ENCODE results near the gene SPDYE5. TPM values are rescaled to one million over a fixed set of nuclear protein-coding genes. Genes with fewer than 3 reads are reported as not detected.
A peak's percentile ranks its signal among the peaks of the same experiment; 100 is the strongest.
"Not testable (repeated sequence)": the region's sequence is repeated elsewhere in the genome, so short reads cannot be mapped to it uniquely, and the experiment has no call there.

Gene SPDYE5
- total RNA-seq, 1 donor from 2014 or later: not detected

GRCh38 chr7:75485355-75485978, 6.7 kb upstream of the SPDYE5 start:
- not testable (repeated sequence) for H3K36me3 ChIP-seq (ENCODE audit: control insufficient read depth in 3 of 3, insufficient read depth in 3 of 3, low read length in 3 of 3); H3K27me3 ChIP-seq (ENCODE audit: control insufficient read depth in 3 of 3, insufficient read depth in 3 of 3, low read length in 3 of 3); H3K9me3 ChIP-seq (ENCODE audit: control insufficient read depth in 3 of 3, low read length in 3 of 3); H3K4me1 ChIP-seq (ENCODE audit: control insufficient read depth in 3 of 3, insufficient read depth in 3 of 3, low read length in 3 of 3)
- Histone ChIP-seq H3K9ac (ENCODE audit: low read depth in 1 of 3, low read length in 3 of 3) (peak overlapping the region; percentile 72 to 90 (median 83)), H3K4me3 (ENCODE audit: low read length in 3 of 3) (peak overlapping the region; percentile 73 to 80 (median 78)), H3K27ac (ENCODE audit: low read depth, low read length) (peak overlapping the region; percentile 89)

- peak within 1 kb of the TSS; percentile 76 to 80 (median 78) for H3K4me3 ChIP-seq (ENCODE audit: low read length in 3 of 3)
- not testable (repeated sequence) for H3K4me1 ChIP-seq (ENCODE audit: control insufficient read depth in 3 of 3, insufficient read depth in 3 of 3, low read length in 3 of 3); H3K27me3 ChIP-seq (ENCODE audit: control insufficient read depth in 3 of 3, insufficient read depth in 3 of 3, low read length in 3 of 3); H3K9me3 ChIP-seq (ENCODE audit: control insufficient read depth in 3 of 3, low read length in 3 of 3); H3K36me3 ChIP-seq (ENCODE audit: control insufficient read depth in 3 of 3, insufficient read depth in 3 of 3, low read length in 3 of 3)
- peak within 1 kb of the TSS; percentile 89 for H3K27ac ChIP-seq (ENCODE audit: low read depth, low read length)
- H3K9ac ChIP-seq (ENCODE audit: low read depth in 1 of 3, low read length in 3 of 3): peak within 1 kb of the TSS; percentile 72 to 90 (median 83)
Observed at GRCh38 chr7:75485979-75486643, 6.0 kb upstream of the SPDYE5 start, which contains the start of gene POM121C. Gene POM121C, minus strand, starts transcription at chr7:75486299. Its CDS starts 44,803 bp downstream, at chr7:75441496.

- not testable (repeated sequence) for H3K4me1 ChIP-seq (ENCODE audit: control insufficient read depth in 3 of 3, insufficient read depth in 3 of 3, low read length in 3 of 3); H3K9ac ChIP-seq (ENCODE audit: low read depth in 1 of 3, low read length in 3 of 3); H3K9me3 ChIP-seq (ENCODE audit: control insufficient read depth in 3 of 3, low read length in 3 of 3); H3K4me3 ChIP-seq (ENCODE audit: low read length in 3 of 3); H3K27me3 ChIP-seq (ENCODE audit: control insufficient read depth in 3 of 3, insufficient read depth in 3 of 3, low read length in 3 of 3); H3K36me3 ChIP-seq (ENCODE audit: control insufficient read depth in 3 of 3, insufficient read depth in 3 of 3, low read length in 3 of 3); H3K27ac ChIP-seq (ENCODE audit: low read depth, low read length)
Observed at GRCh38 chr7:75509033-75509432, 16.9 kb downstream of the SPDYE5 start.

GRCh38 chr7:75518842-75519241, 26.7 kb downstream of the SPDYE5 start:
- H3K9me3 ChIP-seq (ENCODE audit: control insufficient read depth in 3 of 3, low read length in 3 of 3); H3K36me3 ChIP-seq (ENCODE audit: control insufficient read depth in 3 of 3, insufficient read depth in 3 of 3, low read length in 3 of 3): not testable (repeated sequence)

GRCh38 chr7:75521727-75522126, 29.6 kb downstream of the SPDYE5 start:
- Histone ChIP-seq H3K36me3 (ENCODE audit: control insufficient read depth in 3 of 3, insufficient read depth in 3 of 3, low read length in 3 of 3) (peaks cover 6 to 14% (median 10%) of the 10 kb centered on the region in 3 donors), H3K4me1 (ENCODE audit: control insufficient read depth in 3 of 3, insufficient read depth in 3 of 3, low read length in 3 of 3) (peaks cover 8 to 11% (median 9%) of the 10 kb centered on the region in 3 donors)
- not testable (repeated sequence) for H3K9me3 ChIP-seq (ENCODE audit: control insufficient read depth in 3 of 3, low read length in 3 of 3); H3K27me3 ChIP-seq (ENCODE audit: control insufficient read depth in 3 of 3, insufficient read depth in 3 of 3, low read length in 3 of 3); H3K27ac ChIP-seq (ENCODE audit: low read depth, low read length); H3K4me3 ChIP-seq (ENCODE audit: low read length in 3 of 3); H3K9ac ChIP-seq (ENCODE audit: low read depth in 1 of 3, low read length in 3 of 3)

More at GRCh38 chr7:75518842-75519241, 26.7 kb downstream of the SPDYE5 start:
- not testable (repeated sequence) for H3K4me3 ChIP-seq (ENCODE audit: low read length in 3 of 3); H3K9ac ChIP-seq (ENCODE audit: low read depth in 1 of 3, low read length in 3 of 3); H3K27me3 ChIP-seq (ENCODE audit: control insufficient read depth in 3 of 3, insufficient read depth in 3 of 3, low read length in 3 of 3); H3K4me1 ChIP-seq (ENCODE audit: control insufficient read depth in 3 of 3, insufficient read depth in 3 of 3, low read length in 3 of 3); H3K27ac ChIP-seq (ENCODE audit: low read depth, low read length)

GRCh38 chr7:75527224-75527722, 35.2 kb downstream of the SPDYE5 start:
- H3K36me3 ChIP-seq (ENCODE audit: control insufficient read depth in 3 of 3, insufficient read depth in 3 of 3, low read length in 3 of 3): peaks cover 6 to 14% (median 10%) of the 10 kb centered on the region in 3 donors
- H3K27me3 ChIP-seq (ENCODE audit: control insufficient read depth in 3 of 3, insufficient read depth in 3 of 3, low read length in 3 of 3); H3K9me3 ChIP-seq (ENCODE audit: control insufficient read depth in 3 of 3, low read length in 3 of 3): not testable (repeated sequence)
- H3K4me1 ChIP-seq (ENCODE audit: control insufficient read depth in 3 of 3, insufficient read depth in 3 of 3, low read length in 3 of 3): peaks cover 15 to 24% (median 22%) of the 10 kb centered on the region in 3 donors
- peak overlapping the region; percentile 79 to 89 (median 87) for H3K9ac ChIP-seq (ENCODE audit: low read depth in 1 of 3, low read length in 3 of 3)
- H3K27ac ChIP-seq (ENCODE audit: low read depth, low read length): peak overlapping the region; percentile 83
- H3K4me3 ChIP-seq (ENCODE audit: low read length in 3 of 3): peak overlapping the region; percentile 87 to 88 (median 87)

GRCh38 chr7:75531359-75531821, 39.3 kb downstream of the SPDYE5 start:
- Histone ChIP-seq H3K9me3 (ENCODE audit: control insufficient read depth in 3 of 3, low read length in 3 of 3) (no peaks in the 10 kb centered on the region), H3K27me3 (ENCODE audit: control insufficient read depth in 3 of 3, insufficient read depth in 3 of 3, low read length in 3 of 3) (no peaks in the 10 kb centered on the region), H3K4me1 (ENCODE audit: control insufficient read depth in 3 of 3, insufficient read depth in 3 of 3, low read length in 3 of 3) (peaks cover 10 to 20% (median 14%) of the 10 kb centered on the region in 3 donors), H3K9ac (ENCODE audit: low read depth in 1 of 3, low read length in 3 of 3) (peak overlapping the region in 1 of 3 donors; percentile 54), H3K4me3 (ENCODE audit: low read length in 3 of 3) (peak overlapping the region in 1 of 3 donors; percentile 29), H3K27ac (ENCODE audit: low read depth, low read length) (peak overlapping the region; percentile 63), H3K36me3 (ENCODE audit: control insufficient read depth in 3 of 3, insufficient read depth in 3 of 3, low read length in 3 of 3) (peaks cover 0 to 5% (median 0%) of the 10 kb centered on the region in 3 donors)

GRCh38 chr7:75532639-75533038, 40.5 kb downstream of the SPDYE5 start:
- Histone ChIP-seq H3K9me3 (ENCODE audit: control insufficient read depth in 3 of 3, low read length in 3 of 3) (no peaks in the 10 kb centered on the region), H3K4me3 (ENCODE audit: low read length in 3 of 3) (no peak overlapping the region), H3K4me1 (ENCODE audit: control insufficient read depth in 3 of 3, insufficient read depth in 3 of 3, low read length in 3 of 3) (peaks cover 2 to 10% (median 5%) of the 10 kb centered on the region in 3 donors), H3K9ac (ENCODE audit: low read depth in 1 of 3, low read length in 3 of 3) (no peak overlapping the region), H3K36me3 (ENCODE audit: control insufficient read depth in 3 of 3, insufficient read depth in 3 of 3, low read length in 3 of 3) (peaks cover 5 to 15% (median 8%) of the 10 kb centered on the region in 3 donors), H3K27ac (ENCODE audit: low read depth, low read length) (no peak overlapping the region), H3K27me3 (ENCODE audit: control insufficient read depth in 3 of 3, insufficient read depth in 3 of 3, low read length in 3 of 3) (no peaks in the 10 kb centered on the region)

- no peak overlapping the region for H3K4me3 ChIP-seq (ENCODE audit: low read length in 3 of 3)
- no peak overlapping the region for H3K9ac ChIP-seq (ENCODE audit: low read depth in 1 of 3, low read length in 3 of 3)
- peaks cover 2 to 8% (median 5%) of the 10 kb centered on the region in 3 donors for H3K4me1 ChIP-seq (ENCODE audit: control insufficient read depth in 3 of 3, insufficient read depth in 3 of 3, low read length in 3 of 3)
- H3K36me3 ChIP-seq (ENCODE audit: control insufficient read depth in 3 of 3, insufficient read depth in 3 of 3, low read length in 3 of 3): peaks cover 10 to 24% (median 11%) of the 10 kb centered on the region in 3 donors
- H3K9me3 ChIP-seq (ENCODE audit: control insufficient read depth in 3 of 3, low read length in 3 of 3): no peaks in the 10 kb centered on the region
- H3K27me3 ChIP-seq (ENCODE audit: control insufficient read depth in 3 of 3, insufficient read depth in 3 of 3, low read length in 3 of 3): no peaks in the 10 kb centered on the region
- H3K27ac ChIP-seq (ENCODE audit: low read depth, low read length): no peak overlapping the region
Observed at GRCh38 chr7:75533926-75534325, 41.8 kb downstream of the SPDYE5 start.
